GM19099 (cell line): ENCODE measurements around the gene ELAVL1.

Experiments used
- POLR2A ChIP-seq: IDR thresholded peaks from 3 replicates; pipeline ENCODE4 v1.6.1; 2011; ENCODE audit warnings: low read depth; ENCODE audit not compliant: insufficient read length; ENCODE audit errors: extremely low read depth

Gene ELAVL1

DNA sequence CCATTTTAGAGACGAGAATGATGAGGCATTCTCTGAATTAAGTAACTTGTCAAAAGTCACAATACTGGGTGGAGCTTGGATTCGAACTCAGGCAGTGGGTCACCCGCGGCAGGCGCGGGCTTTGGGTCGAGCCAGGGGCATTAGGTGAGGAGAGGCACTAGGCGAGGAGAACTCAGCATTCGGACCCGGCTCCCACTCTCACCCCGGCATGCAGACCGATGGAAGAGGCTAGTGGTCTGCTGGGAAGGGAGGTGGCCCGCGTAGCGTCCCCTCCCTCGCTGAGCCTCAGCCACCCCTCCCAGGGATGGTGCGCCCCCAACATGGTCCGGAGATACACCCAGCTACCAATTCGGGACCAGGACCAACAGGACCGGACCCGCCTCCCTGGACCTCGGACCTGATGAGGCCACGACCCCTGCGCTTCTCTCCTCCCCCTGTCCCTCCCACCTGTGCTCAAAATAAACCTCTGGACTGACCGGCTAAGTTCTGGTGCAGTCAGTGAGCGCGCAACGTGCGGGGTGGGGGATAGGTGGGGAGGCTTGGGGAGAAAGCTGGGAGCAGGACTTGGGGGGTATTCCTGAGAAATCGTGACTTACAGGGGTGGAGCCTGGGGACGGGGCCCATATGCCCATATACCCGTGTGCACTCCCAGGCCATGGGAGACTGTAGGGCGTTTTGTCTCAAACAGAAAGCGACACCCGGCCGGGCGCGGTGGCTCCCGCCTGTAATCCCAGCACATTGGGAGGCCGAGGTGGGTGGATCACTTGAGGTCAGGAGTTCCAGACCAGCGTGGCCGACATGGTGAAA is 86.6 kb downstream of the ELAVL1 start:
- TF ChIP-seq POLR2A = no peak

DNA sequence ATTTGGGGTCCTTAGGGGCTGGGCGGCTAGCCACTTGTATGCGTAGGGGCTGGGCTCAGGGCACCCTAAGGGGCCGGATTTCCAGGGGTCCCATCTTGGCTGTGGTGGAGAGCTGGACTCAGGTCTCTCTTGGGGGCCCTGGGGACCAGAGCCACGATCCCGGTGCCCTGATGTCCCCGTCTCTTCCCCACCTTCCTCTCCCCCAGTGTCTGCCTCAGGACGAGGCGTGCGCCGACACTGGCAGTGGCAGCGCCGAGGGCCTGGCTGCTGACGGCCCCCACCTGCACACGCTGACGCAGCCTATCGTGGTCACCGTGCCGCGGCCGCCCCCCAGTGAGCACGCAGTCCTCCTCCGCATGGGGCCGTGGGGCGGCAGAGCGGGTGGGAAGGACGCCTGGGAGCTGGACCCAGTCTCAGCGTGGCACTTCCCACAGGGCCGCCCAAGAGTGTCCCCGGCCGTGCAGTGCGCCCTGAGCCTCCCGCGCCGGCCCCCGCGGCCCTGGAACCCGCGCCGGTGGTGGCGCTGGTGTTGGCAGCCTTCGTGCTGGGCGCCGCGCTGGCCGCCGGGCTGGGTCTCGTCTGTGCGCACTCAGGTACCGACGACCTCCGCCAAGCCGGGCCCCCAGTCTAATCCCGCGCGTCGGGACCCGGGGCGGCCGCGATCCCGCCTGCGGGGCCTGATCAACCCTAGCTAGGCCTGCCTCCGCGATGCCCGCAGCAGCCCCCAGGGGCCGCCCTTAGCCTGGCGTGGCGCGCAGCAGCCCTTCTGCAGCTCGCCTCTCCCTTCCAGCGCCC is 88.0 kb downstream of the ELAVL1 start:
- no peak for TF ChIP-seq POLR2A

DNA sequence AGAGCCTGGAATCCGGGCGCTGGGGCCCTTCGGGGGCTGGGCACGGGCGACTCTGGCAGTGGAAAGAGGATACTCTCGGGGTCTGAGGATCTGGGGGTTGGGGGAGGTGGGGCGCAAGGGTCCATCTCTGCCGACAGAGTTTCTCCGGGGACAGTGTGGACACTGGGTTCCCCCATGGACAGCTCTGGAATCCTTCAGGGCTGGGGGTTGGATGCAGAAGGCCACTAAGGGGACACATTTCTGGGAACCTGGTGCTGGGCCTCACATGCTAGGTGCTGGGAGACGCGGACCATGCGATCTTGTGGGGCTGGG is 88.5 kb downstream of the ELAVL1 start:
- no peak for TF ChIP-seq POLR2A

DNA sequence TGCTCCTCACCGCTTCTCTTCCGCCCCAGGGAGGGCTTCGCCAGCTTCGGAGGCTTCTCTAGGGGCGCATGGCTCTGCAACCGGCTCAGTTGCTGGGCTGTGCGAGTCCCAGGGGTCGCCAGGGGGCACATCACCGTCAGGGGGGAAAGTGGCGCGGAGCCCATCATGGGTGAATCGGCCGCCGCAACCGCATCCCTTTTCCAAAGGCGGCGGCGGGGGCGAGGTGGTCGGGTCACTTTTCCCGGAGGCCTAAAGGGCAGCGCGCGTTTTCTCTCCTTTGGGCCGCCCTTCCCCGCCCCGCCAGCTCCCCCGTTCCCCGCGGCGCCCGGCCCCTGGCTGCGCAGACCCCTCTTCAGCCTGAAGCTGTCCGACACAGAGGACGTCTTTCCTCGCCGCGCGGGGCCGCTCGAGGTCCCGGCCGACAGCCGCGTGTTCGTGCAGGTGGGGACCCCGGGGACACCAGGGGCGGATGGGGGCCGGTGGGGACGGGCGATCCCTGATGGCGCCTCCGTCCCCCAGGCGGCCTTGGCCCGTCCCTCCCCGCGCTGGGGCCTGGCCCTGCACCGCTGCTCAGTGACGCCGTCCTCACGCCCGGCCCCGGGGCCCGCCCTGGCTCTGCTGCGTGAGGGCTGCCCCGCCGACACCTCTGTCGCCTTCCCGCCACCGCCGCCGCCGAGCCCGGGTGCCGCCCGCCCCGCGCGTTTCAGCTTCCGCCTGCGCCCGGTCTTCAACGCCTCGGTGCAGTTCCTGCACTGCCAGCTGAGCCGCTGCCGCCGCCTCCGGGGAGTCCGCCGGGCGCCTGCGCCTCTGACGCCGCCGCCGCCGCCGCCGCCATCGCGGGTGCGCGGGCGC is 89.1 kb downstream of the ELAVL1 start:
- TF ChIP-seq POLR2A = no peak

DNA sequence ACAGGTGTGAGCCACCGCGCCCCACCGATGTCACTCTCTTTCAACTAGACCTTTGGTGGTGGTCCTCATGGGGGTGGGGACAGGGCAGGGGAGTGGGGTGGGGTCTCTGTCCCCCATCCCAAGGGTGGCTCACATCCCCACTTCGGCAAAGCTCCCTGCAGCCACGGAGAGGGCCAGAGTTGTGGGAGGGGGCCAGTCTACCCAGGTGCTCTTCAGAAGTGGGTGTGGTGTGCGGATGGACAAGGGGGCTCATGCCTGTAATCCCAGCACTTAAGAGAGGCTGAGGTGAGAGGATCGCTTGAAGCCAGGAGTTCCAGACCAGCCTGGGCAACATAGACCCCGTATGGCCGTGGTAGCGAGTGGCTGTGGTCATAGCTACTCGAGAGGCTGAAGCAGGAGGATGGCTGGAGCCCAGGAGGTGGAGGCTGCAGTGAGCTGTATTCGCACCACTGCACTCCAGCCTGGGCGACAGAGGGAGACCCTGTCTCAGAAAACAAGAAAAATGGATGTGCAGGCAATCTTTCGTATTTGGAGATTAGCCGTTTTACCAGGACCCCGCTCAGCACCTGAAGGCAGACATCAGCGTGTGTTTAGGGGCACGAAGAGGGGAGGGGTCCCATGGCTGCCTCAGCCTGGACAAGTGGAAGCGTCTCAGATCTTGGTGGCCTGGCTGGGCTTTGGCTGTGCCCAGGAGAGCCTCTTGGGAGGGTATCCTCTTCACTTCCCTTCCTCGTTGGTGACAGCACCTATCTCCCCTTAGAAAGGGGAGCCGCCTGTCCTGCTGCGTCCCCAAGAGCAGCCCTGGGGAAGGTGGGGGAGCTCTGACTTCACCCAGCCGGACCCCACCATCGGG is 90.0 kb downstream of the ELAVL1 start:
- TF ChIP-seq POLR2A = no peak

- no peak for TF ChIP-seq POLR2A
Observed at GRCh38 chr19:7914598-7915045, 90.8 kb downstream of the ELAVL1 start, which contains the start of gene TGFBR3L. TGFBR3L (plus strand) TSS chr19:7914830.

- no peak for TF ChIP-seq POLR2A
Observed at GRCh38 chr19:7914099-7914498, 91.3 kb downstream of the ELAVL1 start.

DNA sequence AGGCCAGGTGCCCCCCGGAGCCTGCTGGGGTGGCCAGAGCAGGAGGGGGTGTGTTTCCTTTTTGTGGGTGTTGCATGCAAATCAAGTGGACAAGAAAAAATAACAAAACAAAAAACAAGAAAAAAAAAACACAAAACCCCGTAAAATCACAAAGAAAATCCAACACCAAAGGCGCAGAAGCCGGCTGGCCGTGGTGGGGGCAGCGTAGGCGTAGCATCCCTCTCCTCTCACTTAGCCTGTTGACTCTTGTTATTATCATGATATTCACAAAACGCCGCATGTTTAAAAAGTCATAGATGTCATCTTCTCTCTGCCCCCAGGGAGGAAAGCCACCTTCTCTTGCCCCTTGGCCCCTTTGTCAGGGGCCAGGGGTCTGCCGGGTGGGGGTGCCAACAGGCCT is 91.8 kb downstream of the ELAVL1 start:
- no peak for TF ChIP-seq POLR2A

GRCh38 chr19:7912697-7913564 is 92.5 kb downstream of the ELAVL1 start:
- TF ChIP-seq POLR2A = no peak

DNA sequence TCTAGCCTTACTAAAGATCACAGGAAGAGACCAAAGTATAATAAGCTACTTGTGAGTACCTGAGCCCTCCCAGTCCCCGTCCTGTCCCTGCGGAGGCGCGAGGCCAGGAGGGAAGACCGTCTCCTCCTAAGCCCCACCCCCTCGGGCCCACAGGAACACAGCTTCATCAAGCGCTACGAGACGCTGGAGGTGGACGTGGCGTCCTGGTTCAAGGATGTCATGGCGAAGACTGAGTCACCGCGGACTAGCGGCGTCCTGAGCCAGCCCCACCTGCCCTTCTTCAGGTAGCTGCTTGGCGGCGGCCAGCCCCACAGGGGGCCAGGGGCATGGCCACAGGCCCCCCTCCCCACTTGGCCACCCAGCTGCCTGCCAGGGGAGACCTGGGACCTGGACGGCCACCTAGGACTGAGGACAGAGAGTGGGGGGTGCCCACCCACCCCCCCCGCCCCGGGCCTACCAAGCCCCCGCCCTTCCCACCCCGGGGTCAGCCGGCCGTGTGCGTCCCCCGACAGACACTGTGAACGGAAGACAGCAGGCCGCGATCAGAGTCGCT is 93.2 kb downstream of the ELAVL1 start:
- no peak for TF ChIP-seq POLR2A

GRCh38 chr19:7911508-7912143 is 93.8 kb downstream of the ELAVL1 start:
- no peak for TF ChIP-seq POLR2A

DNA sequence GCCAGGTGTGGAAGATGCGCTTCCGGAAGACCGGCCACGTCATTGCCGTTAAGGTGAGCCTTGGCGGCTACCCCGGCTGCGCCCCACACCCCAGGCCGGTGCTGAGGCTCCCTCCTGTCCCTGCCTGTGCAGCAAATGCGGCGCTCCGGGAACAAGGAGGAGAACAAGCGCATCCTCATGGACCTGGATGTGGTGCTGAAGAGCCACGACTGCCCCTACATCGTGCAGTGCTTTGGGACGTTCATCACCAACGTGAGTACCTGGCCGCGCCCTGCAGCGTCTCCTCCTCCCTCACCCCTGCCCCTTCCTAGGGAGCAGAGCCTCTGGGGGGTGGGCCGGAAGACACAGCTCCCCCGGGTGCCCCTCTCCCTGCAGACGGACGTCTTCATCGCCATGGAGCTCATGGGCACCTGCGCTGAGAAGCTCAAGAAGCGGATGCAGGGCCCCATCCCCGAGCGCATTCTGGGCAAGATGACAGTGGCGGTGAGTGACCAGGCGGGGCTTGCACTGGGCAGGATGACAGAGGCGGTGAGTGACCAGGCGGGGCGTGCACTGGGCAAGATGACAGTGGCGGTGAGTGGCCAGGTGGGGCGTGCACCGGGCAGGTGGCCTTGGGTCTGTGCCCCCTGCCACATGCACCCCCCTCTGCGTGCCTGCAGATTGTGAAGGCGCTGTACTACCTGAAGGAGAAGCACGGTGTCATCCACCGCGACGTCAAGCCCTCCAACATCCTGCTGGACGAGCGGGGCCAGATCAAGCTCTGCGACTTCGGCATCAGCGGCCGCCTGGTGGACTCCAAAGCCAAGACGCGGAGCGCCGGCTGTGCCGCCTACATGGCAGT is 94.9 kb downstream of the ELAVL1 start:
- TF ChIP-seq POLR2A = no peak
